GM21723 (cell line): ENCODE measurements around the gene IDH1.
"Not testable (repeated sequence)": the region's sequence is repeated elsewhere in the genome, so short reads cannot be mapped to it uniquely, and the experiment has no call there.

Source experiments
- ATAC-seq: cut with Tn5 transposase; IDR thresholded peaks from one replicate; pipeline ENCODE4 v1.9.1; 2021; ENCODE audit warnings: mild to moderate bottlenecking, moderate library complexity; ENCODE audit not compliant: unreplicated experiment

Gene IDH1

GRCh38 chr2:208222351-208222750 lies 32.5 kb downstream of the IDH1 start:
- ATAC-seq = no peak

GRCh38 chr2:208221873-208222272 lies 33.0 kb downstream of the IDH1 start:
- ATAC-seq = not testable (repeated sequence)

GRCh38 chr2:208210688-208211451 lies 44.0 kb downstream of the IDH1 start:
- ATAC-seq = no peak

GRCh38 chr2:208208335-208209085 lies 46.4 kb downstream of the IDH1 start:
- ATAC-seq = no peak

GRCh38 chr2:208207769-208208168 lies 47.1 kb downstream of the IDH1 start:
- no peak for ATAC-seq

GRCh38 chr2:208204166-208204565 lies 50.7 kb downstream of the IDH1 start:
- ATAC-seq = no peak

GRCh38 chr2:208195531-208195930 lies 59.3 kb downstream of the IDH1 start:
- no peak for ATAC-seq

GRCh38 chr2:208192611-208193236 lies 62.1 kb downstream of the IDH1 start:
- ATAC-seq = no peak

- ATAC-seq = no peak
Observed at GRCh38 chr2:208189810-208190503, 64.9 kb downstream of the IDH1 start, which contains the start of gene C2orf80. Gene C2orf80 (minus strand): TSS chr2:208190030. CDS start chr2:208186986, 3,044 bp downstream.

GRCh38 chr2:208189069-208189809 lies 65.6 kb downstream of the IDH1 start:
- ATAC-seq = no peak

- no peak for ATAC-seq
Observed at GRCh38 chr2:208186893-208187292, 68.0 kb downstream of the IDH1 start.

GRCh38 chr2:208186465-208186864 lies 68.4 kb downstream of the IDH1 start:
- ATAC-seq = no peak
